Endothelial cell (in vitro differentiated cells): ENCODE results near the gene NAALADL2. TPM values are rescaled to one million over a fixed set of nuclear protein-coding genes. Genes with fewer than 3 reads are reported as not detected.

Experiments
- DNase-seq: peaks from one replicate; pipeline ENCODE4 v3.0.0; 2021; ENCODE audit warnings: low spot score
- H3K27ac Mint-ChIP-seq: one replicate; pipeline ENCODE4 v1.8.0; 2021; ENCODE audit warnings: mixed read lengths, inconsistent platforms; ENCODE audit not compliant: unreplicated experiment
- H3K27me3 Mint-ChIP-seq: one replicate; pipeline ENCODE4 v1.8.0; 2021; ENCODE audit warnings: mild to moderate bottlenecking, moderate library complexity, mixed read lengths, inconsistent platforms; ENCODE audit not compliant: unreplicated experiment
- H3K36me3 Mint-ChIP-seq: one replicate; pipeline ENCODE4 v1.8.0; 2021; ENCODE audit warnings: mild to moderate bottlenecking, low read depth, mixed read lengths, inconsistent platforms; ENCODE audit not compliant: unreplicated experiment
- H3K4me1 Mint-ChIP-seq: one replicate; pipeline ENCODE4 v1.8.0; 2021; ENCODE audit warnings: mild to moderate bottlenecking, mixed read lengths, inconsistent platforms; ENCODE audit not compliant: unreplicated experiment
- H3K4me3 Mint-ChIP-seq: one replicate; pipeline ENCODE4 v1.8.0; 2021; ENCODE audit warnings: mild to moderate bottlenecking, mixed read lengths, inconsistent platforms; ENCODE audit not compliant: unreplicated experiment
- H3K9me3 Mint-ChIP-seq: one replicate; pipeline ENCODE4 v1.8.0; 2021; ENCODE audit warnings: mixed read lengths, inconsistent platforms; ENCODE audit not compliant: unreplicated experiment
- CTCF ChIP-seq: fragments of 200-600 bp; sonication (generic); IDR thresholded peaks from one replicate; pipeline ENCODE4 v1.5.0; 2021; ENCODE audit warnings: antibody characterized with exemption; ENCODE audit not compliant: unreplicated experiment
- long read RNA-seq: library from polyadenylated mRNA; unstranded; transcript quantifications from one replicate; pipeline ENCODE4 v2.0.0, GENCODE V29; 2020; ENCODE audit not compliant: unreplicated experiment
- total RNA-seq: library from RNA; stranded (reverse); fragmentation: NEBNext Ultra II Directional; extraction: Animal tissue kit (Norgen Biotek cat#: 25700); gene quantifications from one replicate; pipeline ENCODE4 v1.2.1, GENCODE V29; 2021; ENCODE audit not compliant: unreplicated experiment

The NAALADL2 gene
- 3.5 TPM for total RNA-seq
- long read RNA-seq = 0 reads

DNA sequence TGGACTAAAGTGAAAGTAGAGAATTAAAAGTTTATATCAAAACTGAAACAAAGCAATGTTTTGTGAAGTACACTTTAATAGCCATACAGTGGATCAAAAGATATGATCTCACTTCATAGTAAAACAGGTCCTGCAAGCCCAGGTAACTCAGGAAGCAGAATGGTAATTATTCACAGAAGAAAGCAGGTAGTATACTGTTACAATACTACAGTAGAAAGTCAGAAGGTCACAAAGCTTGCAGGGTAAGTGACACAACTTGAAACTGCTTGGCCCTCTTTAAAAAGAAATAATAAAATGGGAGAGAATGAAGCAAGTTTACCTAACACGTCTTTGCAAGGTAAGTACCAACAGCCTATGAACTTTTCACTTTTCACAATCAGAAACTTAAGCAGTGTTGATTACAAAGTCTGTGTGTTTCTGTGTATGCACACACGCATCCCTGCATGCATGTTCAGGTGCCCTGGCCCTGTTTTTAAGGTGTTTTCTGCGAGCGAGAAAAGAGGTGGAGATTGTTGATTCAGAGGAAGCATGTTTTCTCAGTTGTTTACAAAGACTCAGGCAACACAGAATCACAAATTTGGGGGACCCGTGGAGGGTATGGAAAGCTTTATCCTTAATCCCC lies at the start of gene NAALADL2:
Gene NAALADL2 (plus strand): TSS at position 221 of the 622 bp plus-strand sequence.
- DNase-seq = no peak

GRCh38 chr3:174810254-174810653 lies 48.9 kb upstream of the NAALADL2 start:
- TF ChIP-seq CTCF = no peak
- Mint-ChIP-seq H3K4me1 (no peaks in the 10 kb centered on the region), H3K27me3 (no peaks in the 10 kb centered on the region), H3K36me3 (no peaks in the 10 kb centered on the region), H3K4me3 (no peak overlapping the region), H3K27ac (no peak overlapping the region), H3K9me3 (no peaks in the 10 kb centered on the region)
- DNase-seq = no peak

More for the DNA sequence above, at the start of gene NAALADL2:
- no peak for TF ChIP-seq CTCF
- no peaks in the 10 kb centered on the region for H3K9me3 Mint-ChIP-seq
- H3K4me3 Mint-ChIP-seq = no peak within 1 kb of the TSS
- H3K27me3 Mint-ChIP-seq = no peaks in the 10 kb centered on the region
- H3K4me1 Mint-ChIP-seq = no peaks in the 10 kb centered on the region
- H3K36me3 Mint-ChIP-seq = no peaks in the 10 kb centered on the region
- H3K27ac Mint-ChIP-seq = no peak within 1 kb of the TSS

- no peaks in the 10 kb centered on the region for H3K36me3 Mint-ChIP-seq
- no peak overlapping the region for H3K4me3 Mint-ChIP-seq
- DNase-seq = no peak
- no peak for TF ChIP-seq CTCF
- H3K9me3 Mint-ChIP-seq = no peaks in the 10 kb centered on the region
- H3K27me3 Mint-ChIP-seq = no peaks in the 10 kb centered on the region
- H3K4me1 Mint-ChIP-seq = no peaks in the 10 kb centered on the region
- H3K27ac Mint-ChIP-seq = no peak overlapping the region
Observed at GRCh38 chr3:174812172-174812862, 46.8 kb upstream of the NAALADL2 start.

- H3K9me3 Mint-ChIP-seq = no peaks in the 10 kb centered on the region
- no peak overlapping the region for H3K27ac Mint-ChIP-seq
- DNase-seq = no peak
- no peak for TF ChIP-seq CTCF
- H3K4me1 Mint-ChIP-seq = no peaks in the 10 kb centered on the region
- no peaks in the 10 kb centered on the region for H3K27me3 Mint-ChIP-seq
- no peak overlapping the region for H3K4me3 Mint-ChIP-seq
- H3K36me3 Mint-ChIP-seq = no peaks in the 10 kb centered on the region
Observed at GRCh38 chr3:174815750-174816149, 43.4 kb upstream of the NAALADL2 start.

- no peak for TF ChIP-seq CTCF
- no peak overlapping the region for H3K27ac Mint-ChIP-seq
- no peaks in the 10 kb centered on the region for H3K27me3 Mint-ChIP-seq
- no peaks in the 10 kb centered on the region for H3K9me3 Mint-ChIP-seq
- no peak for DNase-seq
- no peaks in the 10 kb centered on the region for H3K36me3 Mint-ChIP-seq
- H3K4me3 Mint-ChIP-seq = no peak overlapping the region
- H3K4me1 Mint-ChIP-seq = no peaks in the 10 kb centered on the region
Observed at GRCh38 chr3:174820885-174821284, 38.2 kb upstream of the NAALADL2 start.
